Small intestine (tissue), 7 donors: ENCODE data around the gene ZNF646. TPM values are rescaled to one million over a fixed set of nuclear protein-coding genes. Genes with fewer than 3 reads are reported as not detected.

Experiments used
- DNase-seq, 2 donors: peaks; one replicate each; pipeline versions ENCODE4 v3.0.0 to v3.0.0-alpha.2; 2013
- FAIRE-seq: peaks from 2 replicates; lab custom pipeline; 2012; peaks lifted over from hg19 to GRCh38; lab: Jason Lieb, UNC
- H3K27ac ChIP-seq, 3 donors: one replicate each; pipeline ENCODE4 v1.5.1; 2013; ENCODE audit warnings: low read length in 2 of 3, mild to moderate bottlenecking in 2 of 3, control low read depth in 1 of 3, inconsistent platforms in 1 of 3, low read depth in 1 of 3, moderate library complexity in 1 of 3
- H3K27me3 ChIP-seq, 3 donors: one replicate each; pipeline ENCODE4 v1.6.1; 2013; ENCODE audit warnings: low read length in 3 of 3, inconsistent platforms in 1 of 3; ENCODE audit not compliant: control insufficient read depth in 3 of 3, insufficient read depth in 3 of 3
- H3K36me3 ChIP-seq, 3 donors: one replicate each; pipeline ENCODE4 v1.6.1; 2013; ENCODE audit warnings: low read length in 3 of 3, inconsistent platforms in 1 of 3, low read depth in 1 of 3, mild to moderate bottlenecking in 1 of 3, moderate library complexity in 1 of 3; ENCODE audit not compliant: control insufficient read depth in 3 of 3, insufficient read depth in 2 of 3
- H3K4me1 ChIP-seq, 3 donors: one replicate each; pipeline ENCODE4 v1.6.1; 2013; ENCODE audit warnings: low read length in 2 of 3, inconsistent platforms in 1 of 3, low read depth in 1 of 3, mild to moderate bottlenecking in 1 of 3, moderate library complexity in 1 of 3; ENCODE audit not compliant: control insufficient read depth in 3 of 3, insufficient read depth in 2 of 3
- H3K4me3 ChIP-seq, 3 donors: one replicate each; pipeline ENCODE4 v1.5.1; 2013; ENCODE audit warnings: low read length in 3 of 3, control low read depth in 1 of 3, inconsistent platforms in 1 of 3, low read depth in 1 of 3, mild to moderate bottlenecking in 1 of 3, moderate library complexity in 1 of 3
- H3K9me3 ChIP-seq, 2 donors: one replicate each; pipeline ENCODE4 v1.6.1; 2013; ENCODE audit warnings: low read depth in 1 of 2, low read length in 1 of 2; ENCODE audit not compliant: control insufficient read depth in 2 of 2, insufficient read depth in 1 of 2
- WGBS, 3 donors: extraction: QIAGEN DNeasy Blood & Tissue Kit; methylation state at CpG; one replicate each; pipeline ENCODE4 v1.1.7; 2013; 5-methylcytosine and 5-hydroxymethylcytosine counted together
- polyA plus RNA-seq, 4 donors: library from polyadenylated mRNA; stranded (reverse) in 3 of 4; unstranded in 1 of 4; fragments of 200-250 nt in 3 of 4; fragments of 120-200 nt in 1 of 4; gene quantifications; one replicate each; pipeline versions ENCODE4 v1.2.1 to v1.2.3, GENCODE V29; 2013
- donor health status: healthy with polysubstance abuse.
- donor health status: control.
- donor health status: control.
- donor health status: Bipolar disorder and iron deficiency.
- donor health status: healthy.

Gene ZNF646
- polyA plus RNA-seq, 4 donors = 3.0 to 14.0 (median 7.3) TPM

GRCh38 chr16:31061126-31061812 is 13.0 kb upstream of the ZNF646 start:
- peaks cover 0 to 42% (median 8%) of the 10 kb centered on the region in 3 donors for H3K36me3 ChIP-seq
- H3K4me1 ChIP-seq = no peaks in the 10 kb centered on the region
- H3K27me3 ChIP-seq = no peaks in the 10 kb centered on the region
- no peak overlapping the region for H3K4me3 ChIP-seq
- H3K9me3 ChIP-seq = no peaks in the 10 kb centered on the region
- 95 to 98% (median 95%) methylated on average over 37 to 42 of the region's 42 CpGs for WGBS, 3 donors
- no peak for FAIRE-seq
- DNase-seq = no peak
- H3K27ac ChIP-seq = no peak overlapping the region

GRCh38 chr16:31061813-31062440 is 12.3 kb upstream of the ZNF646 start:
- Histone ChIP-seq H3K27me3 (no peaks in the 10 kb centered on the region), H3K9me3 (no peaks in the 10 kb centered on the region), H3K36me3 (peaks cover 0 to 43% (median 8%) of the 10 kb centered on the region in 3 donors), H3K27ac (no peak overlapping the region), H3K4me1 (no peaks in the 10 kb centered on the region), H3K4me3 (no peak overlapping the region)
- 97% methylated on average over 48 to 54 of the region's 54 CpGs for WGBS, 3 donors
- FAIRE-seq (no peak), DNase-seq (no peak)

- Histone ChIP-seq H3K27me3 (no peaks in the 10 kb centered on the region), H3K4me3 (no peak overlapping the region), H3K36me3 (peaks cover 0 to 35% (median 8%) of the 10 kb centered on the region in 3 donors), H3K27ac (no peak overlapping the region), H3K4me1 (no peaks in the 10 kb centered on the region), H3K9me3 (no peaks in the 10 kb centered on the region)
- no peak for FAIRE-seq
- 94 to 96% (median 95%) methylated on average over 9 of the region's 9 CpGs for WGBS, 3 donors
- no peak for DNase-seq
Observed at GRCh38 chr16:31063495-31063842, 10.8 kb upstream of the ZNF646 start.

GRCh38 chr16:31063843-31064611 is 10.2 kb upstream of the ZNF646 start:
- Histone ChIP-seq H3K4me3 (no peak overlapping the region), H3K36me3 (peaks cover 0 to 33% (median 8%) of the 10 kb centered on the region in 3 donors), H3K4me1 (no peaks in the 10 kb centered on the region), H3K27me3 (no peaks in the 10 kb centered on the region), H3K9me3 (no peaks in the 10 kb centered on the region), H3K27ac (peak overlapping the region in 1 of 3 donors; percentile 57)
- WGBS, 3 donors = 86 to 92% (median 88%) methylated on average over 55 to 56 of the region's 56 CpGs
- no peak for DNase-seq
- no peak for FAIRE-seq

- WGBS, 3 donors = 65 to 88% (median 74%) methylated on average over 4 of the region's 4 CpGs
- Histone ChIP-seq H3K27me3 (no peaks in the 10 kb centered on the region), H3K9me3 (no peaks in the 10 kb centered on the region), H3K36me3 (peaks cover 0 to 33% (median 8%) of the 10 kb centered on the region in 3 donors), H3K4me1 (no peaks in the 10 kb centered on the region), H3K4me3 (no peak overlapping the region), H3K27ac (peak overlapping the region in 1 of 3 donors; percentile 72)
- DNase-seq (no peak), FAIRE-seq (no peak)
Observed at GRCh38 chr16:31064882-31065461, 9.2 kb upstream of the ZNF646 start.

- Histone ChIP-seq H3K4me1 (peaks cover 0 to 6% (median 2%) of the 10 kb centered on the region in 3 donors), H3K27ac (no peak overlapping the region), H3K27me3 (no peaks in the 10 kb centered on the region), H3K9me3 (no peaks in the 10 kb centered on the region), H3K36me3 (peaks cover 0 to 14% (median 8%) of the 10 kb centered on the region in 3 donors), H3K4me3 (no peak overlapping the region)
- 87 to 93% (median 92%) methylated on average over 3 of the region's 3 CpGs for whole genome bisulfite sequencing, 3 donors
- DNase-seq (no peak), FAIRE-seq (no peak)
Observed at GRCh38 chr16:31067342-31067741, 6.9 kb upstream of the ZNF646 start.

GRCh38 chr16:31071861-31072260 is 2.4 kb upstream of the ZNF646 start:
- FAIRE-seq (no peak), DNase-seq (peak; percentile 19)
- H3K9me3 ChIP-seq = no peaks in the 10 kb centered on the region
- peaks cover 0 to 7% (median 6%) of the 10 kb centered on the region in 3 donors for H3K4me1 ChIP-seq
- H3K27me3 ChIP-seq = no peaks in the 10 kb centered on the region
- peak overlapping the region in 1 of 3 donors; percentile 13 for H3K27ac ChIP-seq
- 11 to 32% (median 22%) methylated on average over 4 of the region's 4 CpGs for WGBS, 3 donors
- peak overlapping the region in 2 of 3 donors; percentile 89 to 99 for H3K4me3 ChIP-seq
- peaks cover 0 to 9% (median 1%) of the 10 kb centered on the region in 3 donors for H3K36me3 ChIP-seq
